Measurements from ENCODE around the gene GSTCD.

The GSTCD gene

GRCh38 chr4:105895583-105896460 lies 187.2 kb downstream of the GSTCD start:
- DNase-seq, result peak in 1 of 2 donors; percentile 26

DNA sequence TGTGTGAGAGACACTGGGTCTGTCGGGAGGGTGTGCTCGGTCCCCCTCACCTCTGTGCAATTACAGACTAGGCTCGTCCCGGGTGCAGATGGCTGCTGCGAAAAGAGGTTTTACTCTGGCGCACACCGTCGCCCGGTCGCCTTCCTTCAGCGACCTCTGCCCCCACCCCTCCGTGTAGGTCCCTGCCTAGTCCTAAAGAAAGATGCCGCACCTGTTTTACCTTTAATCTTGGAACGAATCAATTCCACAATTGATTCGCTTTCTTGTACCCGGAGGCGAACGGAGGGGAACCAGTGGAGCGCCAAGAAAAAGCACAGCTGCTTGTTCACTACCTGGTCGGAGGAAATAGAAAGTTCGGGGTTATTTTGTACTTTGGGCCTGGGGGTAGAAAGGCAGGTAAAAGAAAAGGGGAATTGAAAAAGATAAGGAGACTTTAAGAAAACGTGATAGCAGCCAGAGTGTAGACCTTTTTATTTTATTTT lies 187.9 kb downstream of the GSTCD start:
- DNase-seq, result no peak

All from stimulated activated CD4-positive, alpha-beta T cell treated with anti-CD3 and anti-CD28 coated beads, Interleukin-2, amount 100 ng/mL, for 24 hours (primary cell).